ENCODE data around the gene DIAPH3. TPM values are rescaled to one million over a fixed set of nuclear protein-coding genes. Genes with fewer than 3 reads are reported as not detected.

The DIAPH3 gene
- total RNA-seq, 1 donor from 2014 or later, result 0.32 TPM

DNA sequence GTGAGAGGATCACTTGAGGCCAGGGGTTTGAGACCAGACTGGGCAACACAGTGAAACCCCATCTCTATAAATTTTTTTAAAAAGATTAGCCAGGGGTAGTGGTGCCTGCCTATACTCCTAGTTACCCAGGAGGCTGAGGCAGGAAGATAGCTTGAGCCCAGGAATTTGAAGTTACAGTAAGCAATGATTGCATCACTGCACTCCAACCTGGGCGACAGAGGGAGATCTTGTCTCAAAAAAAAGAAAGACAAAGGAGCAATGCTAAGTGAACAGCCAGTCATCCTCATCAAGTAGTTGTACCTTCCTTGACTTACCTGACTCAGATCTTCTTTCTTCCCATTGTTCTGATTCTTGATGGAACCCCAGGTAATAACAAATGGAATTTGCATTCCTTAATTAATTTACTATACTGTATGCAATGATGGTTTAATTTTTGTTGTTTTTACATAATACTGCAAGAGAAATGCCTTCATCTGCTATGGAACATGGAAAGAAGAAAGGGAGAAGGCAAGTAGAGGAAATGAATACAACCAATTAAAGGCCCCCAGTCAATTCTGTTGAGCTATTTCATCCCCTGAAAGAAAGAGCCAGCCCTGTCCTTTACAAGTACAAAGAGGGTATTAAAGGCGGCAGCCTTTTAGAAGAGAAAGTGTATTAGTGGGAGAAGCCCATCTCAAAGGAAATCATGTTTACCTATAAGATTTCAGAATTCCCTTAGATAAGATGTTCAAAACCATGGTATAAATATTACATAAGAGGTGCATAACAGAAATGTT lies 316.7 kb downstream of the DIAPH3 start:
- DNase-seq (ENCODE audit: low spot score in 2 of 2), result no peak
- Histone ChIP-seq H3K9me3 (no peaks in the 10 kb centered on the region), H3K4me3 (no peak overlapping the region), H3K27ac (no peak overlapping the region), H3K36me3 (no peaks in the 10 kb centered on the region), H3K4me1 (no peaks in the 10 kb centered on the region), H3K27me3 (no peaks in the 10 kb centered on the region)
- intact Hi-C loops (cut with DNase I), result no loop called here
- TF ChIP-seq, protein P1, sequence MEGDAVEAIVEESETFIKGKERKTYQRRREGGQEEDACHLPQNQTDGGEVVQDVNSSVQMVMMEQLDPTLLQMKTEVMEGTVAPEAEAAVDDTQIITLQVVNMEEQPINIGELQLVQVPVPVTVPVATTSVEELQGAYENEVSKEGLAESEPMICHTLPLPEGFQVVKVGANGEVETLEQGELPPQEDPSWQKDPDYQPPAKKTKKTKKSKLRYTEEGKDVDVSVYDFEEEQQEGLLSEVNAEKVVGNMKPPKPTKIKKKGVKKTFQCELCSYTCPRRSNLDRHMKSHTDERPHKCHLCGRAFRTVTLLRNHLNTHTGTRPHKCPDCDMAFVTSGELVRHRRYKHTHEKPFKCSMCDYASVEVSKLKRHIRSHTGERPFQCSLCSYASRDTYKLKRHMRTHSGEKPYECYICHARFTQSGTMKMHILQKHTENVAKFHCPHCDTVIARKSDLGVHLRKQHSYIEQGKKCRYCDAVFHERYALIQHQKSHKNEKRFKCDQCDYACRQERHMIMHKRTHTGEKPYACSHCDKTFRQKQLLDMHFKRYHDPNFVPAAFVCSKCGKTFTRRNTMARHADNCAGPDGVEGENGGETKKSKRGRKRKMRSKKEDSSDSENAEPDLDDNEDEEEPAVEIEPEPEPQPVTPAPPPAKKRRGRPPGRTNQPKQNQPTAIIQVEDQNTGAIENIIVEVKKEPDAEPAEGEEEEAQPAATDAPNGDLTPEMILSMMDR (IDR thresholded peaks at IDR 0.05), result no peak

DNA sequence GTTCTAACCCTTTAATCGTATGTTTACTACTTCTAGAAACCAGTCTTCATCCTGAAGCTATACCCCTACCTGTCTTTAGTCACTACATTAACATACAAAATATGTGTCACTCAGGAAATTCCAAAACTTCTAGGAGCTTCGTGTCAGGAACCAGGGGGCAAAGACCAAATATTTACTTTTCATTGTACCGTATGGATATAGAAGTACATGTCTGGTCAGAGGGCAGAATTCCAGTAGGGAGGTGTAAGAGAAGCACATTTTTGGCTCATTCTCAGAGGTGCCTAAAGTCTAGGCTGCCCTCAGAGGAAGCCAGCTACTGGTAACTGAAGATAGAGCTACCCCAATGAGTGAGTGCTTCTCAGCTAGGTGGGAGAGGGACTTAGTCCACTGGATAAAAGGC lies 320.7 kb downstream of the DIAPH3 start:
- no peak for DNase-seq (ENCODE audit: low spot score in 2 of 2)
- H3K4me3 ChIP-seq, result no peak overlapping the region
- H3K27me3 ChIP-seq, result no peaks in the 10 kb centered on the region
- no peak overlapping the region for H3K27ac ChIP-seq
- TF ChIP-seq, protein P1 (IDR thresholded peaks at IDR 0.05), result no peak
- no peaks in the 10 kb centered on the region for H3K36me3 ChIP-seq
- H3K4me1 ChIP-seq, result no peaks in the 10 kb centered on the region
- intact Hi-C loops (cut with DNase I), result no loop called here
- H3K9me3 ChIP-seq, result no peaks in the 10 kb centered on the region

DNA sequence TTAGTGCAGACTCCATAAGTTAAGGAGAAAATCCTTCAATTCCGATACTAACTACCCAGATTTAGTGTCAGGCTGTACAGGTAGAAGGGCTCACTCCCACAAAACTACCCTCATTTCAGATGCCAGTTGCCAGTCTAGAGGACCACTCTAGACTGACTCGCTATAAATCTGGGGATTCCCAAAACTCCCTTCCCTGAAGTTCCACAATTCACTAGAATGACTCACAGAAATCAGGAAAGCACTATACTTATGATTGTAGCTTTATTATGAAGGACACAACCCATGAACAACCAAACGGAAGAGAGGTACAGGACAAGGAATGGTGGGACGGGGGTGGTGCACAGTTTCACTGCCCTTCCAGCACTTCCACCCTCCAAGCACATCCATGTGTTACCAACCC lies 321.2 kb downstream of the DIAPH3 start:
- no peaks in the 10 kb centered on the region for H3K36me3 ChIP-seq
- H3K27me3 ChIP-seq, result no peaks in the 10 kb centered on the region
- intact Hi-C loops (cut with DNase I), result no loop called here
- TF ChIP-seq, protein P1 (IDR thresholded peaks at IDR 0.05), result no peak
- H3K4me1 ChIP-seq, result no peaks in the 10 kb centered on the region
- DNase-seq (ENCODE audit: low spot score in 2 of 2), result no peak
- H3K27ac ChIP-seq, result no peak overlapping the region
- no peaks in the 10 kb centered on the region for H3K9me3 ChIP-seq
- no peak overlapping the region for H3K4me3 ChIP-seq

DNA sequence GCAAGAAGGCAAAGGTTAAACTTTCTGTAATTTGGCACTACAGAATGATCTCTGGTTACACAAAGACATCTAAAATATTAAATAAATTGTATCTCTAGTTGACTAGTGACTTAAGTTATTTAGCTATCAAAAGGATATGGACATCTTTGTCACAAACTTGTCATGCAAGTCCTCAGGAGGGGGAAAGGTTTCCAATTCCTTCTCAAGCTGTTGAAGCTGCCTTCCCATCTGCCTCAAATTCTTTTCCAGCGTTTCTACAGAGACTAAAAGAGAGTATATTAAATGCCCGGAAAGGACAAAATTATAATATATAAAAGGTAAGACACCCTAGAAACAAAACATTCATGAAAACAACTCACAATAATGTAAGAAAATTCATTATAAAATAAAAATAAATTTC lies 324.5 kb downstream of the DIAPH3 start:
- intact Hi-C loops (cut with DNase I), result no loop called here
- Histone ChIP-seq H3K27me3 (no peaks in the 10 kb centered on the region), H3K27ac (no peak overlapping the region), H3K9me3 (peaks cover 0 to 7% of the 10 kb centered on the region in 2 donors), H3K4me3 (no peak overlapping the region), H3K4me1 (no peaks in the 10 kb centered on the region), H3K36me3 (no peaks in the 10 kb centered on the region)
- TF ChIP-seq, protein P1 (IDR thresholded peaks at IDR 0.05), result no peak
- DNase-seq (ENCODE audit: low spot score in 2 of 2), result no peak

DNA sequence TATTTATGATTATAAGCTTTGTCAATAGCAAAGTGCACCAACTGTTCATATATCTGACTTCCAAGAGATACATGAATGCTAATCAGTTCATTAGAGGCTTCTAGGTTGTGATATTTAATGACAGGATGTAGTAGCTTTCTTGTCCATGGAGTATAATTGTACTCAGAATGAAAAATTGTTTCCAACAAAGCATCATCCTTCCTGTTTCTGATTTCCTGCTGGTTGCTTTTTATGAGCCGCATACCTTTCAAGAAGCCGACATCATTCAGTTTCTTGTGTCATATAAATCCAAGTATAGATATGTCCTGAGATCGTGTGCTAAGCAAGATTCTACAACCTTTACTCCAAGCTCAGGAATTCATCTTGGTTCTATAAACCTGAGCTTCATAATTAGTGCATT lies 326.6 kb downstream of the DIAPH3 start:
- Histone ChIP-seq H3K36me3 (no peaks in the 10 kb centered on the region), H3K4me1 (no peaks in the 10 kb centered on the region), H3K27me3 (no peaks in the 10 kb centered on the region), H3K27ac (no peak overlapping the region), H3K9me3 (peaks cover 0 to 8% of the 10 kb centered on the region in 2 donors), H3K4me3 (no peak overlapping the region)
- DNase-seq (ENCODE audit: low spot score in 2 of 2), result no peak
- intact Hi-C loops (cut with DNase I), result no loop called here
- TF ChIP-seq, protein P1 (IDR thresholded peaks at IDR 0.05), result no peak
